Cerebellar nuclear complex (tissue), 1 donor: ENCODE data around the gene PLA2G4C.
"Not testable (repeated sequence)": the region's sequence is repeated elsewhere in the genome, so short reads cannot be mapped to it uniquely, and the experiment has no call there.

Experiments
- DNase-seq, 2 experiments: peaks; one replicate each; lab custom pipeline; 2025; lab: John Stamatoyannopoulos, UW

PLA2G4C gene

DNA sequence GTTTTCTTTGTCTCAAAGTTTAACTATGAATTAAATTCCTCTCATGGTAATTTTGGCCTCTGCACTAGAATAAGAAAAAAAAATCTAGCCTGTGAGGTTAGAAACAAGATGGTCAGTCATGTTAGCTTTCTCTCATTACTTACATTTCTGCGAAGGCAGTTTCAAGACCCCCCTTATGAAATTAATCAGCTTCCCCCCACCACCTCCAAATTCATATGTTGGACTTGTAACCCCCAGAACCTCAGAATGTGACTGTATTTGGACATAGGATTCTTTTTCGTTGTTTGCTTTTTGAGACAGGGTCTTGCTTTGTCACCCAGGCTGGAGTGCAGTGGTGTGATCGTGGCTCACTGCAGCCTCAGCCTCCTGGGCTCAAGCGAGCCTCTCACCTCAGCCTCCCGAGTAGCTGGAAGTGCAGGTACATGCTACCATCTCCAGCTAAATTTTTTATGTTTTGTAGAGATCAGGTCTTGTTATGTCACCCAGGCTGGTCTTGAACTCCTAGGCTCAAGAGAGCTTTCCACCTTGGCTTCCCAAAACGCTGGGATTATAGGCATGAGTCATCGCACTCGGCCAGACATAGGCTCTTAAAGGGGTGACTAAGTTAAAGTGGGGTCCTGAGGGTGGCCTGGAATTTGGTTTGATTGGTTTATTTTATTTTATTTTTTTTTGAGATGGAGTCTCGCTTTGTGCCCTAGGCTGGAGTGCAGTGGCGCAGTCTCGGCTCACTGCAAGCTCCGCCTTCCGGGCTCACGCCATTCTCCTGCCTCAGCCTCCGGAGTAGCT is 1.4 kb downstream of the PLA2G4C start:
- DNase-seq = no peak

DNA sequence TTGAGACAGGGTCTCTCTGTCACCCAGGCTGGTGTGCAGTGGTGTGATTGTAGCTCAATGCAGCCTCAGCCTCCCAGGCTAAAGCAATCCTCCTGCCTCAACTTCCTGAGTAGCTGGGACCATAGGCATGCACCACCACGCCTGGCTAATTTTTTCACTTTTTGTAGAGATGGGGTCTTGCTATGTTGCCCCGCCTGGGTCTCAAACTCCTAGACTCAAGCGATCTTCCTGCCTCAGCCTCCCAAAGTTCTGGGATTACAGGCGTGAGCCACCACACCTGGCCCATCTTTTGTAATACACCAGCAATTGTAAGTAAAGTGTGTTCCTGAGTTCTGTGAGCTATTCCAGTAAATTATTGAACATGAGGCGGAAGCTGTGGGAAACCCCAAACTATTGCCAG is 6.7 kb downstream of the PLA2G4C start:
- no peak for DNase-seq

DNA sequence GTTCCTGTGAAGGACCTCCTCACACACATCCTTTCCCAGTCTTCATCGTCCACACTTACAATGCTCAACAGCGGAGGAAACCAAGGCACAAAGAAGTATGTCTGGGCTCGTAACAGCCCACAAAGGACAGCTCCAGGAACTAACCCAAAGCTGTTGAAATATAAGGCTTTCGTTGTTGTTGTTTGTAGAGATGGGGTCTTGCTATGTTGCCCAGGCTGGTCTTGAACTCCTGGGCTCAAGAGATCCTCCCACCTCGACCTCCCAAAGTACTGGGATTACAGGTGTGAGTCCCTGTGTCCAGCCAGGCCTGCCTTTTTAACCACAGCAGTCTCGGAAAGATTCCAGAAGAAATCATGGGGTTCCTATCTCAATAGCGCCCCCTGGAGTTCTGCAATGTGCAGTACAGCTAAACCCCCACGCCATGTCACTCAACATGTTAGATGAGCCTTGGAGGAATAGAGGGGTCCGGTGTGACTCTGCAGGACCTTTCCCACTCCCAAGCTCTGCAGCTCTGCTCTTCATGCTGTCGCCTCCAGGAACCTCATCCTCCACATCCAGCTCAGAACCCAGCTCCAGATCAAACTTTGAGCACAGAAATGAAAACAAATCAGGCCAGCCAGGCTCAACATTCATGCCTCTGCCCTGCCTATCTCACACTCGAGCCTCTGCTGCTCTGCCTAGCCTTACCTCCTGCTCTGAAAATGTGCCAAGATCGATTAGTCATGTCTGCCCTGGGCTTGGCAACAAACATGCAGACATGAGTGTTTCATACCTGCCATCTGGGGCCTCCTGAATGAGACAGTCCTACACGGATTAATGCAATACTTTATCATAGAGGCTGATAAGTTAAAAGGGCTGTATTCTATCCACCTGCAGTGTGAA is 7.5 kb downstream of the PLA2G4C start:
- no peak for DNase-seq

DNA sequence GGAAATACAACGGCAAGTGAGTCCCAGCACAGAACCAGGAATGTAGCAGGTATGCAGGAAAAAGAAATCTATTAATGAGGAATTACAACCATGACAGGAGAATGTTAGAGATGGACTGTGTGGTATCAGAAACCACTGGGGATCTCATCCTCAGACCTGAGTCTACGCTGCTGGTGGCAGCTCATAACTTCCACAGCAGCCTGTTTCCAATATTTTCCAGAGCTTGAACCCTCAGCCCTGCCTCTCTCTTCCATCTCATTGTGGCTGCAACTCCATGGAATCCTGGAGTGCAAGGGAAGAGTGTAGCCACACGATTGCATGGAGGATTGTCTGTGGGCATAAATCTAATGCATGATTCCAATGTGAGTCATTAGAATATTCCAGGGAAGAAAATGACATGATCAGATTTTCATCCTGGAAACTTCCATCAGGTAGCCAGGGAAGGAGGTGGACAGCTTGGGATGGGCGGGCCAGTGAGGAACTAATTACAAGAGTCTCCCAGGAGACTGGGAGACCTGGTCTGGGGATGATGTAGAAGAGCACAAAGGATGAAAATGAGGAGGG is 14.9 kb downstream of the PLA2G4C start:
- DNase-seq = no peak

DNA sequence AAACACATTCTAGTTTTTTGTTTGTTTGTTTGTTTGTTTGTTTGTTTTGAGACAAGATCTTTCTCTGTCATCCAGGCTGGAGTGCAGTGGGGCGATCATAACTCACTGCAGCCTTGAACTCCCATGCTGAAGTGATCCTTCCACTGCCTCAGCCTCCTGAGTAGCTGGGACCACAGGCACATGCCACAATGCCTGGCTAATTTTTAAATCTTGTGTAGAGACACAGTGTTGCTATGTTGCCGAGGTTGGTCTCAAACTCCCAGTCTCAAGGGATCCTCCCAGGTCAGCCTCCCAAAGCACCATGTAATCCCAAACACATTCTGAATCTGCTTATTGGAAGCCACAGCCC is 15.8 kb downstream of the PLA2G4C start:
- no peak for DNase-seq

DNA sequence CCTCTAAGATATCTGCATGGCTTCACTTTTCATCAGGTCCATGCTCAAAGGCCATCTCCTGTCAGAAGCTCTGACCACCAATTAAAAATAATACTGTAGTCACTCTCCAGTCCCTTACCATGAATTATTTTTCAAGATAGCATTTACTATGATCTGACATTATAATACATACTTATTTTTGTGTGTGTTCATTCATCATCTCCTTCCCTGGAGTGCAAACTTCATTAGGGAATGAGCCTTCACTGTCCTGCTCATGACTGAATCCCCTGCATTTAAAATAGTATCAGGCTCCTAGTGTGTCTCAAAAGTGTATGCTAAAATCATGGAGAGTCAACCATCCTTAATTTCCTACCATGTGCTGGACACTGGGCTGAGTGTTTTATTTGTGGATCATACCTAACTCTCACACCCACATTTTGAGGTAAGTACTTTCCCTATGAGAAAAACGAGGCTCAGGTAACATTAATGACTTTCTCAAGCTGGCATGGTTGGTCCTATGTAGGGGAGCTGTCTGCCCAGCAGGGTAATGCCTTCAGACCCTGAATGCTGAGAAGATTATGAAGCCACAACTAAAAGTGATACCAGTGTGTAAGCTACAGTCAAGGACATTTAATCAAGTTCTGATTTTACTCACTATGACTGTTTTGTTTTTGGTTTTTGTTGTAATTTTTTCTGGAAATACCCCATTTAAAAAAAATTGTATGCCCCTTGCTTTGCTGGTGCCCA is 16.3 kb downstream of the PLA2G4C start:
- no peak for DNase-seq

DNA sequence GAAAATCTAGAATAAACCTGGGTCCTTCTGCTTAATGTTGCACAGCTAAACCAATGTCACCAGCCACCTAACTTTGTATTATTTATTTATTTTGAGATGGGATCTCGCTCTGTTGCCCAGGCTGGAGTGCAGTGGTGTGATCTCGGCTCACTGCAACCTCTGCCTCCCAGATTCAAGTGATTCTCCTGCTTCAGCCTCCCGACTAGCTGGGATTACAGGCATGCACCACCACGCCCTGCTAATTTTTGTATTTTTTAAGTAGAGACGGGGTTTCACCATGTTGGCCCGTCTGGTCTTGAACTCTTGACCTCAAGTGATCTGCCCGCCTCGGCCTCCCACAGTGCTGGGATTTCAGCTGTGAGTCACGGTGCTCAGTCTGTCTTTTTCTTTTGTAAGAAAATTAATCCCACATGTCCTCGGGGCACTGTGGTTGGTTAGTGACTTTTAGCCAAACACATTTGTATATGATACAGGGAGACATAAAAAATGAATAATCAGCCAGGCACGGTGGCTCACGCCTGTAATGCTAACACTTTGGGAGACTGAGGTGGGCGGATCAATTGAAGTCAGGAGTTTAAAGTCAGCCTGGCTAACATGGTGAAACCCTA is 19.4 kb downstream of the PLA2G4C start:
- DNase-seq = not testable (repeated sequence)

DNA sequence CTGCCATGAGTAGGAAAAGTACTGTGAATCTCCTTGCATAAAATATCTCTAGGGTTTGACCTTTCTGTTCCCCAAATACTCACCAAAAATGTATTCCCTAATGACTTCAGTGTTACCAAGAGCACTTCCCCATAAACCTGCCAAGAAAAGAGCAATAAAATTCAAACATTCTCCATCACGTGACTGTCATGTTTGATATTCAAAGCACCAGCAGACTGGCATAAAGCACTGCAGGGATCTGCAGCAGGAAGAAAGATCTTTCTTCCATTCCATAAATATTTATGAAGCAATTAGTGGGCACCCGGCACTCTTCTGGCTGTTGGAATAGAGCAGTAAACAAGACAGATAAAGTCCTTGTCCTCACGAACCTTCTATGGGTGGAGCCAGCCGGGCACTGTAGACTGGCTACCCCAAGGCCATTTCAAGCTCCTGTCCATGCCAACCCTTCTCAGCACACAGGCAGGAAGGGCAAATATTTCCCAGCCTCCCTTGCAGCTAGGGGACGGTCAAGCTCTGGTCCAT is 20.3 kb downstream of the PLA2G4C start:
- no peak for DNase-seq

DNA sequence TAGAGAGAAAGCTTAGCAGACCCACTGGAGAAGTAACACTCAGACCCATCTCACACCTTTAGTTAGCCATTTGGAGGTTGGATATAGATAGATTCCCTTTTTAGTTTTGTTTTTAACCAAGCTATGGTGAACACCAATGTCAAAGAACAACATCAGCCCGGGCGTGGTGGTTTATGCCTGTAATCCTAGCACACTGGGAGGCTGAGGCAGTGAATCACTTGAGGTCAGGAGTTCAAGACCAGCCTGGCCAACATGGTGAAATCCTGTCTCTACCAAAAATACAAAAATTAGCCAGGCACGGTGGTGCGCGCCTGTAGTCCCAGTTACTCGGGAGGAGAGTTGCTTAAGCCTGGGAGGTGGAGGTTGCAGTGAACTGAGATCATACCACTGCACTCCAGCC is 21.6 kb downstream of the PLA2G4C start:
- DNase-seq = not testable (repeated sequence)

DNA sequence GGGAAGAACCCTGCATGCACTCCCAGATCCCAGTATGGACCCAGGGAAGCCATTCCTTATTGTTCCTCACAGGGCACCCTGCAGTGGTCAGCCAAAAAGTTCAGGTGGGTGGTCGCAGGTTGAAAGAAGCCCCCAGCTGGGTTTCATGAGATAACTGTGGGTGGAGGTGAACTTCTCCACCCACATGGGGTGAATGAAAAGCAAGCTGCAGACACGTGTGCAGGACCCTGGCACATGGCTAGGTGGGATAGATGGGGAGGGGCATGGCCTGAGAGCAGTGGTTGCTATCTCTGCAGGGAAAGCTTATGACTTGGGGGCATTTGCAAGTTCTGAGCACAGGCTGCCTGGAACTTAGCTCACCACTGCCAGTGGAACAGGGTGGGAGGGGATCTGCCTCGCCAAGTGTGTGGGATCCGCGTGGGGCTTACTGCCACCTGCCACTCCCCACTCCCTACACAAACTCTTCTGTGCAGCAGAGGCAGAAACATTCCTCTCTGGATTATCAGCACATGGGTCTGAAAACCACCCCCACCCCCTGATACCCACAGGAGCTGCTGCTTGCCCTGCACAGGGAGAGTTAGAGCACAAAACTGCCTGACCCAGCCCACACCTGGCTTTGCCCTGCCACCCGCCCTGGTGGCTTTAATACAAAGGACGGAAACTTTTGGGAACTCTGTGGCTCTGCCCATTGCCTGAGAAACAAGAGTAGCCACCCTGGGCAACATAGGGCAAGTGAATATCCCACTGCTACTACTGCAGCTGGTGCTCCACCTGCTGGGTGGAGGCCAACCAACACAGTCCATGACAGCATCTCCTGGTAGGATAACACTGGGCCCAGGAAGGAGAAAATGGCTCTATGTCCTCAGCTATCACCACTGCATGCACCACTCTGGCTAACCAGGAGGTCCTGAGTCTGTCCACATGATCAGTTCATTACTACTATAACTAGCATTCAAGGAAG is 24.4 kb downstream of the PLA2G4C start:
- DNase-seq = no peak

DNA sequence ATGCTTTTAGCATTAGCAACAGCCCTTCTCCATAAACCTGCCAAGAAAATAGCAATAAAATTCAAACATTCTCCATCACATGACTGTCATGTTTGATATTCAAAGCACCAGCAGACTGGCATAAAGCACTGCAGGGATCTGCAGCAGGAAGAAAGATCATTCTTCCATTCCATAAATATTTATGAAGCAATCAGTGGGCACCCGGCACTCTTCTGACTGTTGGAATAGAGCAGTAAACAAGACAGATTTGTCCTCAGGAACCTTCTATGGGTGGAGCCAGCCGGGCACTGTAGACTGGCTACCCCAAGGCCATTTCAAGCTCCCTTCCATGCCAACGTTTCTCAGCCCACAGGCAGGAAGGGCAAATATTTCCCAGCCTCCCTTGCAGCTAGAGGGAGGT is 25.5 kb downstream of the PLA2G4C start:
- no peak for DNase-seq

DNA sequence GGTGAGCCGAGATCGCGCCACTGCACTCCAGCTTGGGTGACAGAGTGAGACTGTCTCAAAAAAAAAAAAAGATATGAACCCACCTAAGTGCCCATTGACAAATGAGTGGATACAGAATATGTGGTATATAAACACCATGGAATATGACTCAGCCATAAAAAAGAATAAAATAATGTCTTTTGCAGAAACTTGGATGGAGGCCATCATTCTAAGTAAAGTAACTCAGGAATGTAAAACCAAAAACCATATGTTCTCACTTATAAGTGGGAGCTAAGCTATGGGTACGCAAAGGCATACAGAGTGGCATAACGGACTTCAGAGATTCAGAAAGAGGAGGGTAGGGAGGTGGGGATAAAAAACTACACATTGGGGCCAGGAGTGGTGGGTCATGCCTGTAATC is 29.5 kb downstream of the PLA2G4C start:
- no peak for DNase-seq

DNA sequence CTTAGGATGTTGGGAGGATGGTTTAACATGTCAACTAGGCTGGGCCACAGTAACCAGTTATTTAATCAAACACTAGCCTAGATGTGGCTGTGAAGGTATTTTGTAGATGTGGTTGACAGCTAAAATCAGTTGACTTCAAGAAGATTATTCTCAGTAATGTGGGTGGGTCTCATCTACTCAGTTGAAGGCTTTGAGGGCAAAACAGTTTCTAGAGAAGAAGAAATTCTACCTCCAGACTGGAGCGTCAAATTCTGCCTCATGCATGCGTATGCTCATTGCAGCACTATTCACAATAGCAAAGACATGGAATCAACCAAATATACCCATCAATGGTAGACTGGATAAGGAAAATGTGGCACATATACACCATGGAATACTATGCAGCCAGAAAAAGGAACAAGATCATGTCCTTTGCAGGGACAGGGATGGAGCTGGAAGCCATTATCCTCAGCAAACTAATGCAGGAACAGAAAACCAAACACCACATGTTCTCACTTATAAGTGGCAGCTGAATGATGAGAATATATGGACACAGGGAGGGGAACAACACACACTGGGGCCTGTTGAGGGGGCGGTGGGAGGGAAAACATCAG is 40.3 kb downstream of the PLA2G4C start:
- not testable (repeated sequence) for DNase-seq

DNA sequence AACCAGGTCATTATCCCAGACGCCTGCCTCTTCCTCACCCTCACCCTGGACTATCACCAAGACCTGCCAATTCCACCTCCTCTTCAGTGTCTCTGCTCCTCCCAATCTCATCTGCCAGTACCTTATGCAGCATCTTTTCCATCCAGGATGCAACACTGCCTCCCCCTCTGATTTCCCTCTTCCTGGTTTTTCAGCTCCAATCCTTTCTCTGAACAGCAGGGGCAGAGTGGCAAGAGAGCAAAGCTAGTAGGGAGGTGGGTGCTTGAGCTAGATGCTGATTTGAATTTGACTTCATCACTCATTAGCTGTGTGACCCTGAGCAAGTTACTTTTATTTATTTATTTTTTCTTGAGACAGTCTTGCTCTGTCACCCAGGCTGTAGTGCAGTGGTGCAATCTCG is 41.2 kb downstream of the PLA2G4C start:
- DNase-seq = no peak

DNA sequence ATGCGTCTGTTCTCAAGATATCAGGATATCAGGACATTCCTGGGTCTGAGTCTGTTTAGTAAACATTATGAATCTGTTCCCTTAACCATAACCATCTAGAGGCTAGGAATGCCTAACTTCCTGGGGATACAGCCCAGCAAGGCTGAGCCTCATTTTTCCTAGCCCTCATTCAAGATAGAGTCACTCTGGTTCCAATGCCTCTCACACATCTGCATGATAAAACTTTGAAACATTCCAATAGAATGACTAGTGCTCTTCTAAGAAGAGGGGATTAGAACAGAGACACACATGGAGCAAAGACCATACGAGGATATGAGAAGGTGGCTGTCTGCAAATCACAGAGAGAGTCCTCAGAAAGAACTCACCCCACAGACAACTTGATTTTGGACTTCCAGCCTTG is 46.1 kb downstream of the PLA2G4C start:
- DNase-seq = no peak

DNA sequence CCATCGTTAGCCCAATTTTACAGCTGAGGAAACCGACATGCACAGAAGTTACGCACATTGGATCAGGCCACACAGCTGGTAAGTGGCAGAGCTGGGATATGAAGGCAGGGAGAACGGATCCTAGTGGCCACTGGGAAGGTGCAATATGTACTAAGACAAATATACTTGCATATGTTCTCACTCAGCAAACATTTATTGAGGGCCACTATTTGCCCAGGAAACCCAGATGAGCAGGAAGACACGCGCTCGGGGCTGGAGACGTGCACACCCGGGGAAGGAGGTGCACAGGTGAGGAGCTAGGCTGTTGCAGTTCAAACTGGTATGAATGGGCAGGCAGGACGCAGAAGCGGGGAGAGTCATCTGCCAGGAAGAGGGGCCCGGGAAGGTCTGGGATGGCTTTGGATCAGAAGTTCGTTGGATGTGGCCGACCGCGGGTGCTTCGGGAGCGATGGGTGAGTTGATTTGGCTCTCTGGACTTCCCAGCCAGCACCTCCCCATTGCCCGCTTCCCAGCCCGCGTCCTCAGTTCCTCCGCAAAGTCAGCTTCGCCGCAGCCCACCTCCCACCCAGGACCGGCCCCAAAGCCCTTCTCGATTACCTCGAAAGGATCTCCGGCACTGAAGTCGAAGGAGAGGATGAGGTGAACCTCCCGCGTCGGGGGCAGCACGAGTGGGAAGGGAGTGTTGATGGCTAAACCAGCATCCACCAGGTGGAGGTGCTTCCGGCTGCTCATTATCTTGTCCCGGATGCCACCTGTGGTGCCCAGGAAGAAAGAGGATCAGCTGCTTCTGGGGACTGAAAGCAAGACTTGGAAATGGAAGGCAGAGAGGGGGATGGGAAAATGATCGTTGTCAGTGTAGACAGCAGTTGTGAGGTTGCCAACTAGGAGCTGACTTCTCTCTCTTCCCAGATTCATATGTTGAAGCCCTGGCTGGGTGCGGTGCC is 48.9 kb downstream of the PLA2G4C start:
- no peak for DNase-seq

DNA sequence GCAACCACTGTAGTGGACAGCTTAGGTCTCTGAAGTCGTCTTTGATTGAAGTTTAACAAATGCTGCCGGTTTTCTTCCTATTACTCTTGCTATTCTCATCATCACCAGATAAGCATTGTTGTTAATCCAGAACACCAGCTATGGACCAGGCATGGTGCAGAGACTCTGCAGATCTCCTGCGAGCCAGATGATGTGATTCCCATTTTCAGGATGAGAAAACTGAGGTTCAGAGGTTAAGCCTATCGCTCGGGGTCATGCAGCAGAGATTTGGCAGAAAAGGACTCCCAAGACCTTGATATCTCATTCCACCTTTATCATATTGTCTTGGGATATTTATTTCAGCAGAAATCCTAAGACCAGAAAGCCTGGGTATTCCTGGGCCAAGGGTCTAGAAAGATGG is 50.2 kb downstream of the PLA2G4C start:
- DNase-seq = no peak

DNA sequence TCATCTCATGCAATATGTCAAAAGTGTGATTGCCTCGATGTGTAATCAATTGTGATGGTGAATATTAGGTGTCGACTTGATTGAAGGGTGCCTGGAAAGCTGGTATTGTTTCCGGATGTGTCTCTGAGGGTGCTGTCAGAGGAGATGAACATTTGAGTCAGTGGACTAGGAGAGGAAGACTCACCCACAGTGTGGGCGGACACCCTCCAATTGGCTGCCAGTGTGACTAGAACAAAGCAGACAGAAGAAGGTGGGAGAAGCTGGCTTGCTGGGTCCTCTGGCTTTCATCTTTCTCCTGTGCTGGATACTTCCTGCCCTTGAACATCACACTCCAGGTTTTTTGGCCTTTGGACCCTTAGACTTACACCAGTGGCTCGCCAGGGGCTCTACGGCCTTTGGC is 51.3 kb downstream of the PLA2G4C start:
- no peak for DNase-seq

DNA sequence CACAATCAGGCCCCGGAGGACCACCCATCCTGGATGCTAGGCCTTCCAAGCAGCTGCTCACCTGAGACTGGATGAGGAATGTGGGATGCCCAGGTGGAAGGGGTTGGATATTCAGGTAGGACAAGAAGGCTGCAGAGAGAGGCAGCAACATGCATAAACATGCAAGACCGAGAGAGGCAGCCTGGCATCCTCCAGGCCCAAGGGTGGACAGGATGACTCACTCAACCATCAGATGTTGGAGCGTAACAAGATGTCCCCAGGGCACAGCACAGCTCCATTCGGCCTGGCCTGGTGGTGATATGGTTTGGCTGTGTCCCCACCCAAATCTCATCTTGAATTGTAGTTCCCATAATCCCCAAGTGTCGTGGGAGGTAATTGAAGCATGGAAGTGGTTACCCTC is 56.8 kb downstream of the PLA2G4C start:
- DNase-seq = no peak
